PC-9 (cell line): ENCODE data around the gene AEBP1.

ENCODE experiments used
- CTCF ChIP-seq: fragments of 200-600 bp; sonication (generic); conservative IDR thresholded peaks from 2 replicates; pipeline ENCODE4 v1.6.1; 2017; ENCODE audit warnings: mixed run types, antibody characterized with exemption, mild to moderate bottlenecking, moderate library complexity
- EZH2 ChIP-seq: fragments of 200-600 bp; sonication (generic); IDR thresholded peaks from 2 replicates; pipeline ENCODE4 v1.8.0; 2017; ENCODE audit warnings: antibody characterized with exemption, low read depth

GRCh38 chr7:44083796-44084195, 20.3 kb upstream of the AEBP1 start:
- TF ChIP-seq CTCF, result no peak
- no peak for TF ChIP-seq EZH2
